Testis (tissue), 3 donors: ENCODE data around the gene ERFE. TPM values are rescaled to one million over a fixed set of nuclear protein-coding genes. Genes with fewer than 3 reads are reported as not detected.

ENCODE experiments used
- DNase-seq: peaks from one replicate; pipeline ENCODE4 v3.0.0-alpha.2; 2019
- H3K27ac ChIP-seq, 2 donors: fragments of 200-600 bp; sonication (generic); one replicate each; pipeline ENCODE4 v1.5.1; 2019
- H3K27me3 ChIP-seq: fragments of 200-600 bp; sonication (generic); one replicate; pipeline ENCODE4 v1.5.1; 2019
- H3K36me3 ChIP-seq: fragments of 200-600 bp; sonication (generic); one replicate; pipeline ENCODE4 v1.5.1; 2017; ENCODE audit warnings: low read depth; ENCODE audit errors: missing control alignments
- H3K4me1 ChIP-seq: fragments of 200-600 bp; sonication (generic); one replicate; pipeline ENCODE4 v1.5.1; 2019
- H3K4me3 ChIP-seq, 2 donors: fragments of 200-600 bp; sonication (generic); one replicate each; pipeline ENCODE4 v1.5.1; 2017 to 2019
- H3K9me3 ChIP-seq: fragments of 200-600 bp; sonication (generic); one replicate; pipeline ENCODE4 v1.5.1; 2017
- CTCF ChIP-seq, 3 experiments: fragments of 450-650 bp in 2 of 3; fragments of 200-600 bp in 1 of 3; sonication (generic) in 1 of 3; IDR thresholded peaks; one replicate each; pipeline ENCODE4 v1.5.1; 2016 to 2019; ENCODE audit warnings: antibody characterized with exemption in 3 of 3, mild to moderate bottlenecking in 2 of 3, moderate library complexity in 1 of 3
- POLR2A ChIP-seq: fragments of 450-650 bp; IDR thresholded peaks from one replicate; pipeline ENCODE4 v1.6.1; 2017; ENCODE audit warnings: antibody characterized with exemption, mild to moderate bottlenecking, moderate library complexity
- WGBS, 2 donors: methylation state at CpG; one replicate each; pipeline ENCODE4 v1.1.5; 2018; 5-methylcytosine and 5-hydroxymethylcytosine counted together
- intact Hi-C: fragments of 100-400 bp; cut with DNase I; formaldehyde crosslinking; loops from one replicate; pipeline ENCODE4 v1.15.1; 2023; ENCODE audit warnings: low total_unique reads
- polyA plus RNA-seq: library from polyadenylated mRNA; stranded (reverse); fragments of 350-450 nt; fragmentation: Illumina TruSeq; extraction: RNeasy Lipid Tissue Mini Kit (QIAGEN cat#74804); gene quantifications from one replicate; pipeline ENCODE4 v1.2.3, GENCODE V29; 2014; ENCODE audit warnings: low read depth, low replicate concordance; ENCODE audit not compliant: insufficient read depth
- total RNA-seq, 2 donors: library from RNA; depleted of rRNA; stranded (reverse); fragments of >200 nt; gene quantifications; one replicate each; pipeline ENCODE4 v1.2.3, GENCODE V29; 2016

ERFE gene
- total and polyA plus RNA-seq, 3 donors from 2014 or later = 9.5 to 31.0 (median 23.1) TPM

GRCh38 chr2:238161291-238162051 lies 2.7 kb downstream of the ERFE start:
- intact Hi-C loops = no loop called here
- Histone ChIP-seq H3K36me3 (no peaks in the 10 kb centered on the region), H3K27ac (no peak overlapping the region), H3K4me3 (no peak overlapping the region), H3K9me3 (no peaks in the 10 kb centered on the region), H3K27me3 (no peaks in the 10 kb centered on the region), H3K4me1 (peaks cover 1% of the 10 kb centered on the region)
- 88 to 91% methylated on average over 14 to 21 of the region's 21 CpGs for WGBS, 2 donors
- no peak for TF ChIP-seq POLR2A
- TF ChIP-seq CTCF (IDR thresholded peaks at IDR 0.05) = no peak
- DNase-seq = no peak

- peaks cover 8% of the 10 kb centered on the region for H3K4me1 ChIP-seq
- WGBS, 2 donors = 66 to 89% methylated on average over 2 to 14 of the region's 14 CpGs
- H3K9me3 ChIP-seq = no peaks in the 10 kb centered on the region
- no peaks in the 10 kb centered on the region for H3K36me3 ChIP-seq
- H3K4me3 ChIP-seq = no peak overlapping the region
- intact Hi-C loops = no loop called here
- no peaks in the 10 kb centered on the region for H3K27me3 ChIP-seq
- no peak for DNase-seq
- no peak overlapping the region for H3K27ac ChIP-seq
- TF ChIP-seq POLR2A = no peak
- no peak for TF ChIP-seq CTCF (IDR thresholded peaks at IDR 0.05)
Observed at GRCh38 chr2:238162251-238162845, 3.6 kb downstream of the ERFE start.

GRCh38 chr2:238162846-238163441 lies 4.2 kb downstream of the ERFE start:
- DNase-seq = no peak
- H3K4me3 ChIP-seq = no peak overlapping the region
- H3K27ac ChIP-seq = no peak overlapping the region

GRCh38 chr2:238163481-238164198 lies 4.9 kb downstream of the ERFE start:
- peaks cover 8% of the 10 kb centered on the region for H3K4me1 ChIP-seq
- peak; percentile 31 for DNase-seq
- TF ChIP-seq POLR2A = no peak
- no peak for TF ChIP-seq CTCF (IDR thresholded peaks at IDR 0.05)
- no peak overlapping the region for H3K27ac ChIP-seq
- H3K9me3 ChIP-seq = no peaks in the 10 kb centered on the region
- peak overlapping the region in 1 of 2 donors; percentile 26 for H3K4me3 ChIP-seq
- 2 to 28% methylated on average over 5 to 63 of the region's 95 CpGs for WGBS, 2 donors
- H3K27me3 ChIP-seq = no peaks in the 10 kb centered on the region
- intact Hi-C loops = no loop called here
- H3K36me3 ChIP-seq = no peaks in the 10 kb centered on the region

More at GRCh38 chr2:238162846-238163441, 4.2 kb downstream of the ERFE start:
- H3K9me3 ChIP-seq = no peaks in the 10 kb centered on the region
- intact Hi-C loops = no loop called here
- no peaks in the 10 kb centered on the region for H3K27me3 ChIP-seq
- no peaks in the 10 kb centered on the region for H3K36me3 ChIP-seq
- no peak for TF ChIP-seq CTCF (IDR thresholded peaks at IDR 0.05)
- no peak for TF ChIP-seq POLR2A
- 30 to 69% methylated on average over 9 to 15 of the region's 15 CpGs for WGBS, 2 donors
- peaks cover 8% of the 10 kb centered on the region for H3K4me1 ChIP-seq
